Thyroid gland (tissue), 4 donors: ENCODE measurements around the gene CAMK1D.

Experiments used
- CTCF ChIP-seq, 6 experiments: fragments of 200-600 bp in 3 of 6; fragments of 450-650 bp in 3 of 6; sonication (generic) in 3 of 6; IDR thresholded peaks; one replicate each; pipeline ENCODE4 v1.5.1; 2016 to 2019; ENCODE audit warnings: antibody characterized with exemption in 6 of 6, mild to moderate bottlenecking in 2 of 6, inconsistent platforms in 1 of 6, moderate library complexity in 1 of 6
- POLR2A ChIP-seq, 2 donors: fragments of 450-650 bp; IDR thresholded peaks; one replicate each; pipeline ENCODE4 v1.6.1; 2017; ENCODE audit warnings: antibody characterized with exemption in 2 of 2, mild to moderate bottlenecking in 2 of 2, moderate library complexity in 1 of 2

GRCh38 chr10:12508165-12508564 lies 158.8 kb downstream of the CAMK1D start:
- TF ChIP-seq POLR2A (IDR thresholded peaks at IDR 0.05) (no peak), CTCF (IDR thresholded peaks at IDR 0.05) (no peak)
